OCI-LY7 (cell line): Measurements from ENCODE around the gene GSS.

ENCODE experiments used
- CTCF ChIP-seq: fragments of 200-600 bp; sonication (generic); conservative IDR thresholded peaks from 2 replicates; pipeline ENCODE4 v1.5.1; 2014; ENCODE audit warnings: mild to moderate bottlenecking, antibody characterized with exemption, low read length, moderate library complexity, mixed read lengths
- EZH2phosphoT487 ChIP-seq: fragments of 200-600 bp; sonication (generic); IDR thresholded peaks from 2 replicates; pipeline ENCODE4 v1.6.1; 2018; ENCODE audit warnings: low read depth, borderline replicate concordance, mild to moderate bottlenecking, mixed run types, antibody characterized with exemption, low read length, moderate library complexity, mixed read lengths

GRCh38 chr20:34887023-34887422 is 68.6 kb downstream of the GSS start:
- TF ChIP-seq CTCF (no peak), EZH2phosphoT487 (no peak)
